PC-3 (cell line): Measurements from ENCODE around the gene SHROOM2.

ENCODE experiments used
- EZH2 ChIP-seq: fragments of 300-600 bp; sonication (generic); IDR thresholded peaks from one replicate; pipeline ENCODE4 v1.6.1; 2017; ENCODE audit warnings: antibody characterized with exemption, mild to moderate bottlenecking, low read length; ENCODE audit not compliant: unreplicated experiment
- TF ChIP-seq, protein P1 (sequence below): fragments of 300-600 bp; sonication (generic); conservative IDR thresholded peaks from 2 replicates; pipeline ENCODE4 v1.5.1; 2017; ENCODE audit warnings: antibody characterized with exemption, low read depth, mild to moderate bottlenecking, low read length

DNA sequence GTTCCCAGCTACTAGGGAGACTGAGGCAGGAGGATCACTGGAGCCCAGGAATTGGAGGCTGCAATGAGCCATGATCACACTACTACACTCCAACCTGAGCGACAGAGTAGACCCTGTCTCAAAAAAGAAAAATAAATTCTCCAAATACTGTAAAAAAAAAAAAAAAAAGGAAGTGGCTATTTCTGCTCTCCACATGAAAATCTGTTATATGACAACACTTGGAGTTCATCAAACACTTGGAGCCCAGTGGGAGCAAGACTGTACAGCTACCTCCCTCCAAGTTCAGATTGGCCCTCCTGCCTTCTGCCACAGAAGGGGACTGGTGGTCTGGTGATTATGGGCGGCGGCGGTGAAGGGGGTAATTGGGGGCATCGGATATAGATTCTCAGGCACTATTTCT lies 172.0 kb downstream of the SHROOM2 start:
- TF ChIP-seq, protein P1, sequence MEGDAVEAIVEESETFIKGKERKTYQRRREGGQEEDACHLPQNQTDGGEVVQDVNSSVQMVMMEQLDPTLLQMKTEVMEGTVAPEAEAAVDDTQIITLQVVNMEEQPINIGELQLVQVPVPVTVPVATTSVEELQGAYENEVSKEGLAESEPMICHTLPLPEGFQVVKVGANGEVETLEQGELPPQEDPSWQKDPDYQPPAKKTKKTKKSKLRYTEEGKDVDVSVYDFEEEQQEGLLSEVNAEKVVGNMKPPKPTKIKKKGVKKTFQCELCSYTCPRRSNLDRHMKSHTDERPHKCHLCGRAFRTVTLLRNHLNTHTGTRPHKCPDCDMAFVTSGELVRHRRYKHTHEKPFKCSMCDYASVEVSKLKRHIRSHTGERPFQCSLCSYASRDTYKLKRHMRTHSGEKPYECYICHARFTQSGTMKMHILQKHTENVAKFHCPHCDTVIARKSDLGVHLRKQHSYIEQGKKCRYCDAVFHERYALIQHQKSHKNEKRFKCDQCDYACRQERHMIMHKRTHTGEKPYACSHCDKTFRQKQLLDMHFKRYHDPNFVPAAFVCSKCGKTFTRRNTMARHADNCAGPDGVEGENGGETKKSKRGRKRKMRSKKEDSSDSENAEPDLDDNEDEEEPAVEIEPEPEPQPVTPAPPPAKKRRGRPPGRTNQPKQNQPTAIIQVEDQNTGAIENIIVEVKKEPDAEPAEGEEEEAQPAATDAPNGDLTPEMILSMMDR, result no peak; the same call in 1 of the 2 replicates
- TF ChIP-seq EZH2, result no peak
